B cell (primary cell): ENCODE data around the gene SYT3. TPM values are rescaled to one million over a fixed set of nuclear protein-coding genes. Genes with fewer than 3 reads are reported as not detected.

Experiments used
- ATAC-seq: fragments of 200-7000 bp; cut with Tn5 transposase; one replicate; pipeline ENCODE4 v1.10.0; 2021; ENCODE audit warnings: low read depth, mild to moderate bottlenecking, moderate number of reproducible peaks, moderate library complexity
- CTCF ChIA-PET: fragments of 350-600 bp; sonication (Branson Sonifier 250); formaldehyde crosslinking; loops from one replicate; lab custom pipeline; 2021; ENCODE audit warnings: antibody characterized with exemption, inconsistent platforms; lab: Charles Lee
- POLR2A ChIA-PET: fragments of 350-600 bp; sonication (Branson Sonifier 250); formaldehyde crosslinking; loops from one replicate; lab custom pipeline; 2021; ENCODE audit warnings: antibody characterized with exemption; lab: Charles Lee
- DNase-seq: peaks from one replicate; pipeline ENCODE4 v3.0.0; 2013
- H2AFZ ChIP-seq: 2 replicates; pipeline ENCODE4 v1.6.1; 2012; ENCODE audit warnings: mild to moderate bottlenecking, low read depth, low read length; ENCODE audit not compliant: insufficient read depth, poor library complexity, severe bottlenecking
- H3K27ac ChIP-seq, 2 donors: 1 replicate in 1 of 2; 2 replicates in 1 of 2; pipeline ENCODE4 v1.5.1; 2012 to 2013; ENCODE audit warnings: low read length in 2 of 2, mild to moderate bottlenecking in 2 of 2, moderate library complexity in 1 of 2
- H3K27me3 ChIP-seq, 4 experiments: fragments of 200-600 bp in 1 of 4; sonication (generic) in 1 of 4; replicated peaks in 1 of 4; 1 replicate in 2 of 4; 2 replicates in 2 of 4; pipeline versions ENCODE4 v1.6.1 to v1.7.0; 2013 to 2016; ENCODE audit warnings: low read length in 3 of 4, mild to moderate bottlenecking in 2 of 4, mixed read lengths in 1 of 4, moderate library complexity in 1 of 4; ENCODE audit not compliant: insufficient read depth in 4 of 4, control insufficient read depth in 3 of 4; ENCODE audit errors: control extremely low read depth in 1 of 4
- H3K36me3 ChIP-seq, 2 experiments: replicated peaks in 1 of 2; 1 replicate in 1 of 2; 2 replicates in 1 of 2; pipeline versions ENCODE4 v1.6.1 to v1.7.1; 2013; ENCODE audit warnings: low read length in 1 of 2; ENCODE audit not compliant: insufficient read depth in 2 of 2, control insufficient read depth in 1 of 2; ENCODE audit errors: control extremely low read depth in 1 of 2, extremely low read depth in 1 of 2
- H3K4me1 ChIP-seq, 2 donors: fragments of 200-600 bp in 1 of 2; sonication (generic) in 1 of 2; 1 replicate in 1 of 2; 2 replicates in 1 of 2; pipeline versions ENCODE4 v1.5.1 to v1.6.1; 2013 to 2017; ENCODE audit warnings: low read length in 2 of 2; ENCODE audit not compliant: control insufficient read depth in 2 of 2, insufficient read depth in 2 of 2
- H3K4me2 ChIP-seq: replicated peaks from 2 replicates; pipeline ENCODE3; 2012; ENCODE audit warnings: mild to moderate bottlenecking, low read depth, low read length; ENCODE audit not compliant: poor library complexity, severe bottlenecking
- H3K4me3 ChIP-seq, 5 experiments: fragments of 200-600 bp in 1 of 5; sonication (generic) in 1 of 5; 1 replicate in 3 of 5; 2 replicates in 2 of 5; pipeline versions ENCODE4 v1.5.1 to v1.7.0; 2011 to 2016; ENCODE audit warnings: low read length in 4 of 5, mild to moderate bottlenecking in 4 of 5, low read depth in 2 of 5, control low read depth in 1 of 5, moderate library complexity in 1 of 5; ENCODE audit not compliant: insufficient read depth in 1 of 5; ENCODE audit errors: control extremely low read depth in 1 of 5, extremely low read depth in 1 of 5
- H3K79me2 ChIP-seq: fragments of 200-600 bp; sonication (generic); one replicate; pipeline ENCODE4 v1.6.0; 2016; ENCODE audit warnings: low read length; ENCODE audit not compliant: control insufficient read depth, insufficient read depth
- H3K9ac ChIP-seq: fragments of 200-600 bp; sonication (generic); 2 replicates; pipeline ENCODE4 v1.6.1; 2017; ENCODE audit warnings: mild to moderate bottlenecking, low read length, moderate library complexity
- H3K9me3 ChIP-seq, 3 donors: one replicate each; pipeline versions ENCODE4 v1.6.1 to v1.7.1; 2013; ENCODE audit warnings: low read length in 2 of 3; ENCODE audit not compliant: control insufficient read depth in 2 of 3, insufficient read depth in 1 of 3; ENCODE audit errors: control extremely low read depth in 1 of 3
- H4K20me1 ChIP-seq: 2 replicates; pipeline ENCODE4 v1.6.0; 2012; ENCODE audit warnings: mild to moderate bottlenecking, low read length; ENCODE audit not compliant: insufficient read depth, control insufficient read depth, poor library complexity, severe bottlenecking
- H3K27ac Mint-ChIP-seq: one replicate; pipeline ENCODE4 v1.8.0; 2021; ENCODE audit warnings: mixed read lengths
- H3K27me3 Mint-ChIP-seq: one replicate; pipeline ENCODE4 v1.8.0; 2021; ENCODE audit warnings: mixed read lengths
- H3K4me1 Mint-ChIP-seq: one replicate; pipeline ENCODE4 v1.8.0; 2021; ENCODE audit warnings: mixed read lengths
- H3K4me3 Mint-ChIP-seq: one replicate; pipeline ENCODE4 v1.8.0; 2021; ENCODE audit warnings: mixed read lengths
- H3K9me3 Mint-ChIP-seq: one replicate; pipeline ENCODE4 v1.8.0; 2022; ENCODE audit warnings: mixed read lengths; ENCODE audit not compliant: insufficient read depth
- EZH2 ChIP-seq: IDR thresholded peaks from 2 replicates; pipeline ENCODE4 v1.6.1; 2012; ENCODE audit warnings: borderline replicate concordance, low read depth, mild to moderate bottlenecking, moderate library complexity, low read length; ENCODE audit not compliant: insufficient read depth, poor library complexity, severe bottlenecking
- WGBS: methylation state at CpG from one replicate; pipeline ENCODE4 v1.1.5; 2013; ENCODE audit warnings: missing lambda C conversion rate; ENCODE audit not compliant: insufficient coverage; 5-methylcytosine and 5-hydroxymethylcytosine counted together
- intact Hi-C: fragments of 100-400 bp; cut with micrococcal nuclease; formaldehyde crosslinking; loops from one replicate; pipeline ENCODE4 v1.10.0; 2022
- polyA plus RNA-seq: library from polyadenylated mRNA; depleted of rRNA; stranded (reverse); fragments of >200 nt; gene quantifications from 2 replicates; pipeline ENCODE4 v1.2.3, GENCODE V29; 2012
- total RNA-seq, 2 donors: library from RNA; stranded (reverse); fragments of 120-200 nt in 1 of 2; gene quantifications; 1 replicate in 1 of 2; 2 replicates in 1 of 2; pipeline versions ENCODE4 v1.2.3 to v1.2.4, GENCODE V29; 2013 to 2022
- TF ChIP-seq, protein P1 (sequence below): fragments of 200-600 bp; IDR thresholded peaks from one replicate; pipeline ENCODE4 v1.8.0; 2022; ENCODE audit warnings: antibody characterized with exemption, mild to moderate bottlenecking

SYT3 gene
- total and polyA plus RNA-seq, 2 donors (not counting 1 experiment from before 2014, with no cell fraction given) = 0.09 to 0.17 TPM

- Histone ChIP-seq H3K4me2 (no peak overlapping the region), H3K79me2 (no peaks in the 10 kb centered on the region), H2AFZ (no peak overlapping the region), H3K27ac (no peak overlapping the region), H3K9ac (no peak overlapping the region), H3K9me3 (peaks cover 1 to 48% (median 24%) of the 10 kb centered on the region in 3 donors), H3K4me1 (no peaks in the 10 kb centered on the region), H3K36me3 (no peaks in the 10 kb centered on the region), H3K27me3 (peaks cover 0 to 8% (median 0%) of the 10 kb centered on the region in 4 experiments), H3K4me3 (no peak overlapping the region), H4K20me1 (no peaks in the 10 kb centered on the region)
- Mint-ChIP-seq H3K27me3 (peaks cover 35% of the 10 kb centered on the region), H3K4me1 (no peaks in the 10 kb centered on the region), H3K27ac (no peak overlapping the region), H3K4me3 (no peak overlapping the region), H3K9me3 (peaks cover 9% of the 10 kb centered on the region)
- TF ChIP-seq EZH2 = no peak
- TF ChIP-seq, protein P1, sequence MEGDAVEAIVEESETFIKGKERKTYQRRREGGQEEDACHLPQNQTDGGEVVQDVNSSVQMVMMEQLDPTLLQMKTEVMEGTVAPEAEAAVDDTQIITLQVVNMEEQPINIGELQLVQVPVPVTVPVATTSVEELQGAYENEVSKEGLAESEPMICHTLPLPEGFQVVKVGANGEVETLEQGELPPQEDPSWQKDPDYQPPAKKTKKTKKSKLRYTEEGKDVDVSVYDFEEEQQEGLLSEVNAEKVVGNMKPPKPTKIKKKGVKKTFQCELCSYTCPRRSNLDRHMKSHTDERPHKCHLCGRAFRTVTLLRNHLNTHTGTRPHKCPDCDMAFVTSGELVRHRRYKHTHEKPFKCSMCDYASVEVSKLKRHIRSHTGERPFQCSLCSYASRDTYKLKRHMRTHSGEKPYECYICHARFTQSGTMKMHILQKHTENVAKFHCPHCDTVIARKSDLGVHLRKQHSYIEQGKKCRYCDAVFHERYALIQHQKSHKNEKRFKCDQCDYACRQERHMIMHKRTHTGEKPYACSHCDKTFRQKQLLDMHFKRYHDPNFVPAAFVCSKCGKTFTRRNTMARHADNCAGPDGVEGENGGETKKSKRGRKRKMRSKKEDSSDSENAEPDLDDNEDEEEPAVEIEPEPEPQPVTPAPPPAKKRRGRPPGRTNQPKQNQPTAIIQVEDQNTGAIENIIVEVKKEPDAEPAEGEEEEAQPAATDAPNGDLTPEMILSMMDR = no peak
- ChIA-PET CTCF (no interaction called here), POLR2A (no interaction called here)
- intact Hi-C loops = no loop called here
- ATAC-seq (no peak), DNase-seq (no peak)
- WGBS = 84% methylated on average over 15 of the region's 20 CpGs
Measured at GRCh38 chr19:50632151-50632835, 7.4 kb downstream of the SYT3 start.

DNA sequence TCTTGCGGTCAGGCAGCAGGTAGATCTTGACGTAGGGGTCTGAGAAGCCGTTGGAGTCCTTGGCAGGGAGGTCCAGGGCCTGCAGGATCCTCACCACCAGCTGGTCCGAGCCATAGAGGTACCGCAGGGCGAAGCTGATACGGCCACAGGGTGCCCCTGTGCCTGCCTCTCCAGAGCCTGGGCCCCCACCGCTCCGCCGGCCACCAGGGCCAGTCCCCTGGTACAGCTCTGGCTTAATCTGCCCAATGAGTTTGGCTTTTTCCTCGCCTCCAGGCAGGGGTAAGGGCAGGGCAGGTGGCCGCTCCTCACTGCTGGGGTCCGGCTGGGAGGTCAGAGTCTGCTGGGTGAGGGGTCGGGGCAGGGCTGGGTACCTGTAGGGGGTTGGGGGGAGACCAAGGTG, 9.9 kb downstream of the SYT3 start:
- Mint-ChIP-seq H3K4me1 (no peaks in the 10 kb centered on the region), H3K9me3 (peaks cover 9% of the 10 kb centered on the region)

More for the DNA sequence above, 9.9 kb downstream of the SYT3 start:
- DNase-seq (no peak), ATAC-seq (no peak)
- WGBS = 87% methylated on average over 10 of the region's 14 CpGs
- H3K9me3 ChIP-seq = peaks cover 1 to 40% (median 17%) of the 10 kb centered on the region in 3 donors
- H2AFZ ChIP-seq = no peak overlapping the region
- H3K4me3 Mint-ChIP-seq = no peak overlapping the region
- H3K27me3 Mint-ChIP-seq = peaks cover 26% of the 10 kb centered on the region
- TF ChIP-seq, protein P1 = no peak
- TF ChIP-seq EZH2 = no peak
- no peak overlapping the region for H3K9ac ChIP-seq
- intact Hi-C loops = no loop called here
- no peaks in the 10 kb centered on the region for H4K20me1 ChIP-seq
- no peak overlapping the region for H3K4me3 ChIP-seq
- POLR2A ChIA-PET = no interaction called here
- H3K4me1 ChIP-seq = no peaks in the 10 kb centered on the region
- H3K4me2 ChIP-seq = no peak overlapping the region
- CTCF ChIA-PET = no interaction called here
- no peaks in the 10 kb centered on the region for H3K36me3 ChIP-seq
- H3K79me2 ChIP-seq = no peaks in the 10 kb centered on the region
- peaks cover 0 to 2% (median 0%) of the 10 kb centered on the region in 4 experiments for H3K27me3 ChIP-seq
- no peak overlapping the region for H3K27ac ChIP-seq
- no peak overlapping the region for H3K27ac Mint-ChIP-seq
